ENCODE results near the gene SLC35F3.

DNA sequence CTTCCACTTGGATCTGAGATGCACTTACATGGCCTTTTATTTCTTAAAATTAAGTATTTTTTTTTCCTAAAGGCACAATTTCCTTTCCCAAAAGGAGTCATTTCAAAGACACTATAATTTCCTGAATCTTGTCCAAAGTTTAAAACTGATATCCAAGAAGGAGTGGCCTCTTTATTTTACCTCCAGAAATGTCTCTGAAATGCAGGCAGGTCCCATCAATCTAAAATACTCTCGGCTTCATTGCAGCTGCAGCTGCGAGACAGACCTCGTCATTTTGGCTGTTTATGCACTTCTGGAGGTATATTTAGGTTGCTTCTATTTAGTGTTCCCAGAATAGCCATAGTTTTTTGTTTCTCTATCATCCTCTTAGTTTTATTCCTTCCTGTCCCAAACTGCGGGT is 296.1 kb downstream of the SLC35F3 start:
- no peak for TF ChIP-seq POLR2A (IDR thresholded peaks at IDR 0.05; ENCODE audit: low read depth, low read length)
- TF ChIP-seq POLR2AphosphoS5 (IDR thresholded peaks at IDR 0.05; ENCODE audit: low read depth, low read length): no peak
- no peak for TF ChIP-seq SPI1 (IDR thresholded peaks at IDR 0.05; ENCODE audit: low read depth, low read length)

Data from GM12891 (cell line).